GM19452 (cell line): Measurements from ENCODE around the gene IMPDH2.

Experiments used
- ATAC-seq: cut with Tn5 transposase; IDR thresholded peaks from one replicate; pipeline ENCODE4 v1.9.1; 2021; ENCODE audit not compliant: unreplicated experiment

The IMPDH2 gene

DNA sequence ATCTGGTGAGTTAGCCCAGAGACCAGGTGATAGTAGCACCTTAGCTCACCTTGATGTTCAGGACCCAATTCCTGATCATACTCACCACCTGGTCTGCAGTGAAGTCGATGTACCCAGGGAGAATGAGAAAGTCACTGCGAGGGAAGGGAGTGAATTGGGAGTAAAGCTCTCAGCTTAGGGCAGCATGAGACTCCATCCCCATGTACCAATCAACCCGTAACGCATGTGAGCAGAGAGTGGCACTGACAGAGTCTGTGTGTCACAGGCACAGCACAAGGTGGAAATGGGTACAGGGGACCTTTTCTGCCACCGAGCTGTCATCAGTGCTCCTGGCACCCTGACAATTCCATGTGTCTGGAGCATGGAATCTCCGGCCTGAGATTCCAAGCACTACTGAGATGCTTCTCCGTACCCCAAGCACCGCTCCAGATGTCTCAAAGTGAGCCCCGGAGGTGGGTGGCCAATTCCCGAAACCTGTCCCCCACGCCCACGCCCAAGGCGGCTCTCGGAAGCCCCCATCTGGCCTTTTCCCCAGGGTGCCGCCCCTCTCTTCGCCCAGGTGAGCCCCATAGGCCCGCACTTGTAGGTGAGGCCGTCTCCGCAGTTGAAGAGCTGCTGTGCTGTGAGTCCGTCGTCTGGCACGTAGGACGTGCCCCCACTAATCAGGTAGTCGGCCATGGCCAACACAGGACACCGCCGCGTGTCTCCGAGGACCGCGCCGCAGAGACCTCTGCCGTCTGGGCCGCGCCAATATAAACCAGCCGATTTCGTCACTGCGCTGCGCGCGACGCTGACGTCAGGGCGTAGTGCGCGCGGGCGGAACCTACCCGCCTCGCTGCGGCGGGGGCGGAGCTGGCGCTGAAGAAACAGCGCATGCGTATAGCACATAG lies at the start of gene IMPDH2:
Gene IMPDH2, minus strand, starts transcription at position 726 of the 890 bp plus-strand sequence. Its CDS starts 48 bp downstream, at position 678.
- peak; percentile 93 for ATAC-seq

DNA sequence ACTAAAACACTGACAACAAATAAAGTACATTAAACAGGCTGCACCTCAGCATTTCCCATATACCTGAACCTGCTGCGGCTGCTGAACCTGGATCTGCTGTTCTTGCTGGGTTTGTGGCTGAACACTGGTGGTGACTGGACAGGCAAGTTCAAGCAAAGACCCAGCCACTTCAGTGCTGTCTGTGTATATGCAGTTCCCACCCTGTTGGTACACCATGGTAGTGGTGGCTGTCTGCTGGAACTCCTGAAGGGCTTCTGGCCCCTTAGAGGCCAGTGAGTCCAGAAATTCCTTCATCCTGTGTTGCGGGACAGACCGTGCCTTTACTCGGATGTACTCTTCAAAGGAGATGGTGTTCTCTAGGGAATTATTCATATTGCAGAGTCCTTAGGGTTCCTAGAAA lies 47.4 kb upstream of the IMPDH2 start:
- ATAC-seq = no peak

DNA sequence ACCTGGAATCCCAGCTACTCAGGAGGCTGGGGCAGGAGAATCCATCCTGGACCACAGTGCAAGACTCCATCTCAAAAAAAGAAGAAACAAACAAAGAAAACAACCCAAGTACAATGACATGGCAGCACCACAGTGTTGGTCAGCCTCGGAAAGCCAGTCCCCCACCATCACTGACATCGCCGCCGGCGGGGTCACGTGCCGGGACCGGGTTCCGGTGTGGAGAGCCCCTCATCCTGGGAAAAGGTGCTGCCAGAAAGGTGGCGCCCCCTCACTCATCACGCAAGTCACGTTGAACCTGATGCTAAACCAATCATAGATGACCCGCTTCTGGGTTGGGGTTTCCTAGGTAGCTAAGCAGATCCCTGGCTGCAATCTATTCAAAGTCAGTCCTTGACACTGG lies 46.9 kb upstream of the IMPDH2 start:
- no peak for ATAC-seq

DNA sequence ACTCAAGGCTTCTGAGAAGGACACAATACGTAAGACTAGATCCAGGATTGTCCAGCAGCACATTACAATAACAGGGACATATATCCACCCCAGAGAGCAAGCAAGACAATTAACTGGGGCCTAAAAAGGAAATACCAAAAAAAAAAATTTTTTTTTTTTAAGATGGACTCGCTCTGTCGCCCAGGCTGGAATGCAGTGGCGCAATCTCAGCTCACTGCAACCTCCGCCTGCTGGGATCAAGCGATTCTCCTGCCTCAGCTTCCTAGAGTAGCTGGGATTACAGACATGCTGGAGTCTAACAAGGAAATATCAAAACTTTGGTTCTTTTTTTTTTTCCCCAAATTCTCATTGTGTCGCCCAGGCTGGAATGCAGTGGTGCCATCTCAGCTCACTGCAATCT lies 28.8 kb upstream of the IMPDH2 start:
- no peak for ATAC-seq

DNA sequence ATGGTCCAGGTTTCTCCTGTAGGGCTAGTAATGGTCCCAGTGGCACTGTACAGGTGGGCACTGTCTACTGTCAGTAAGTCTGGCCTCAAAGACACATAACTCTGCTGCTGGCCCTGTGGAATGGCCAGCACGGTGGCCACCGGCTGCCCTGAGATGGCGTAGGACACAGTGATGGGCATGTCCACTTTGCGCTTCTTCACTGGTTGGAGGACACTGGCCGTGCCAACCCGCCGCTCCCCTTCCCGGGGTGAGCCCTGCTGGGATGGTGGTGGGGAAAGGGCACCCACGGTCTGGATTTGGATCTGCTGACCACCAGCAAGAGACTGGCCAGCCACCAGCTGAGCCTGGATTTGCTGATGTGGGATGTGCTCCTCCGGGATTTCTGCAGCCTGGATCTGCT lies 28.1 kb upstream of the IMPDH2 start:
- ATAC-seq = no peak

DNA sequence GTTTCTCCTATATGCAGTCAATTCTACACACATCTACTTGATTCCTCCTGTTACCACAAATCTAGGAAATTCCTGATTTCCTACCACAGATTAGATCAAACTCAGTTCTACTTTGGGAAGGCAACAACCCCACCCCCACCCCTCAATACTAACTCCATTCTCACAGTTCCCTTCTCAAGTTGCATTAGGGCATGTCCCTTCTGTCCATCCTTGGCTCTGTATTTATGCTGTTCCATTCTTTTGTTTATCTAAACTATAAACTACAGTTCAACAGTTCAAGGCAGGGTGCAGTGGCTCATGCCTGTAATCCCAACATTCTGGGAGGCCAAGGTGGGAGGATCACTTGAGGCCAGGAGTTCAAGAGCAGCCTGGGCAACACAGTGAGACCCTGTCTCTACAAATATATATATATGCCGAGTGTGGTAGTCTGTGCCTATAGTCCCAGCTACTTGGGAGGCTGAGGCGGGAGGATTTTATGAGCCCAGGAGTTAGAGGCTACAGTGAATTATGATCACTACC lies 25.2 kb upstream of the IMPDH2 start:
- no peak for ATAC-seq

DNA sequence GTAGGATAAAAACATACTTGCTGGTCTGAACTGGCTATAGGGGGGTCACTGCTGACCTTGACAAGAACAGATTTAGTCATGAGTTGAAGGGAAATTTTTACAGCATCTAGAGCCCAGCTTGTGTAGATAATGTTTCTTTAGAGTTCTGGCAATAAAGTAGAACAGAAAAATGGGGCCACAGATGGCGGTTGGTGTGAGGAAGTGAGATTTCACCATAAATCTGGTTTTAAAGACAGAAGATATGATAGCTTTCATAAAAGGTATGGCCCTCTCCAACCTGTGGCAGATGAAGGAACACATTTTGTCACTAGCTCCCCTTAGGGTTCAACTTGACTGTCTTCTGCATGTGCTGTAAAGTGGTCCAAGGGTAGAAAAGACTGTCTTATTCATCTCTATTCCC lies 24.3 kb upstream of the IMPDH2 start:
- no peak for ATAC-seq

DNA sequence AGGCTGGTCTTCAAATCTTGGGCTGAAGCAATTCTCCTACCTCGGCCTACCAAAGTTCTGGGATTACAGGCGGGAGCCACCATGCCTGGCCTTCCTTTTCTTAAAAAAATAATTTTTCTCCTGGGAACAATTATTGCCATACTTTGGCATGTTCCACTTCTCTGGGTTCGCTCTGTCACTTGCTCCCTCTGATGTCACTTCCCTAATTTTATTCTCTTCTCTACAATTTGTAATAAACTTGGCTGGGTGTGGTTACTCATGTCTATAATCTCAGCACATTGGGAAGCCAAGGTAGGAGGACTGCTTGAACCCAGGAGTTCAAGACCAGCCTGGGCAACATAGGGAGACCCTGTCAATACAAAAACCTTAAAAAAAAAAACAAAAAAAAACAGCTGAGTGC lies 6.1 kb upstream of the IMPDH2 start:
- no peak for ATAC-seq

DNA sequence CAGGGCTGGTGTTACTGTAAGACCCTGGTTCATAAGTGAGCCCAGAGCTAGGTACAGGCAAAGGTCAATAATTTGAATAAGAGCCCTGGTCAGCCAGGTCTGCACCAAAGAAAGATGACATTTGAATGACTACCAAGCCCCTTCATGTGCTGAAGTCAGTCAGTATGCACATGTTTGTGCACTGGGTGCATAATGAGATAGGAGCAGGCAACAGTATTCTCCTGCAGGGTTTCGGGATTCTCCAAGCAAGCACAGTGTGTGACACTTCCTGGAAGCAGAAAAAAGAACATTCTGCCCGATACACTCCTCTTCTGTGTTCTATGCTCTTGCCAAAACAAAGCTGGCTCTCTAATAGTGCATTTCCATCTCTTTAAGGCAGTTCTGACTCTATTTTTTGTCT lies 5.5 kb upstream of the IMPDH2 start:
- ATAC-seq = no peak

DNA sequence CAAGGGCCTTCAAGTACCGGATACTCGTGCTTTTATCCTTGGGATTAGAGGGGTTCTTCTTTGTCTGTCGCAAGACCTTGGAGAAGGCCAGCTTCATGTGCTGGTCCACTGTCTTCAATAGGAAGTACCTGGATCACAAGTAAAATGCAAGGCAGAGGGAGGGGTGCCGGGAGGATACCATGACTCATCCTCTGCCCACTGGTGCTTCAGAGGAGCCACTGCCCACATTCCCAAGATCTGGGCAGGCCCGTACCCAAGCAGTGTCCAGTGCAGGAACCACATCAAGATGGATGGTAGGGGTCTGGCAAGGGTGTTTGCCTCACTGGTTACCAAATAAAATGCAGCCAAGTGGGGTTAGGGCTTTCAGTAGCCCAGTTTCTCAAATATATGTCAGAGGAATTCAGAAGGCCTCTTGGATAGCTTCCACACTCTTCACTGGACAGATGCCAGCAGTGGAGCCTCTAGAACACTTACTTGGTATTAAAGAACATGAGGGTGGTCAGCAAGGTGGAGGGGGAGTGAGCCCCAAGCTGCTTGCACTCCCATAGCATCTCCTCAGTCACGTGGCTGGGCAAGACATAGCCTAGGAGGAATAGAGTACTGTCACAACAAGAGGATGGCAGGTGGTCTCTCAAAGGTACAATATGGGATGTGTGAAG lies 3.6 kb upstream of the IMPDH2 start:
- no peak for ATAC-seq

DNA sequence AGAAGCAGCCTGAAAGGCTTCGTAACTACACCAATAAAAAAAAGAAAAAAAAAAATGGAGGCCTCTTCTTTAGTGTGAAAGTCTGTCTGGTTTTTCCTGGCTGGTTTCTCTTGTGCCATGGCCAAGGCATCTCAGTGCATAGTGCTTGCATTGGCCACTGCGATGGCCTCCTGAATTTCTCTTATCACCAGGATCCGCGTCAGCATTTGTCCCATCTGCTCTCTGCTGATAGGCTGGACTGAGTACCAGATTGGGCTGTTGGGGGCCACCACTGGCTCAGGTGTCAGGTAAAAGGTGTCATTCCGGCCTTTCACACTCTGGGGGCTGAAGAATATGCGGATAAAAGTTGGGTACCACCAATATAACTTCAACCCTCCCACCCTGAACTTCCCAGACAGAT lies 1.1 kb upstream of the IMPDH2 start:
- ATAC-seq = no peak

DNA sequence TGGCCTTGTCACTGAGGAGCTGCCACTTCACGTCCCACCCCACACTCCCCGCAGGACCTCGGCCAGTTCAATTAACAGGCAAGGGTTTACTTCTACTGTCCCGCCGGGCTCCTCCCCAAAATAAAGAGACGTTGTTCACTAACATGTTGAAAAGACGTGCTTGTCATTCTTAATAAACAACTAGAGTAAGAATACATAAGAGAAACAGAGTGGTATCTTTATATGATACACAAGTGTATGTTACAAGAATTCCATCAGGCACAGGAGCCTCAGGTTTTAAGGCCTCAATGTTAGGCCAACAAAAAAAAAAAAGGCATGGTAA lies 326 bp upstream of the IMPDH2 start:
- ATAC-seq = no peak

DNA sequence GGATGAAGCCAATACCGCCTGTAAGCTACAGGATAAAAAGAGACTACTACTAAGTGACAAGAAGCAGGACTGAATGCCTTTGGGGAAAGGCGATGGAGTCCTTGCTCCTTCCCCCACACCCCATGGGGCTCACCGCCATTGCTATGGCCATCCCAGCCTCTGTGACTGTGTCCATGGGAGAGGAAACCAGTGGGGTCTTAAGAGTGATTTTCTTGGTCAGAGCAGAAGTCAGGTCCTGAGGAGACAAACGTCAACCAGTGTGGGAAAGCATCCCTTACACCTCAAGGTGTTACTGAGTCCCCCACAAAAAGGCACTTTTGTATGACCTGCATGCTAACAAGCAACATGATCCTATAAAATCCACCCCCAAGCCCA lies 913 bp downstream of the IMPDH2 start:
- ATAC-seq = no peak

DNA sequence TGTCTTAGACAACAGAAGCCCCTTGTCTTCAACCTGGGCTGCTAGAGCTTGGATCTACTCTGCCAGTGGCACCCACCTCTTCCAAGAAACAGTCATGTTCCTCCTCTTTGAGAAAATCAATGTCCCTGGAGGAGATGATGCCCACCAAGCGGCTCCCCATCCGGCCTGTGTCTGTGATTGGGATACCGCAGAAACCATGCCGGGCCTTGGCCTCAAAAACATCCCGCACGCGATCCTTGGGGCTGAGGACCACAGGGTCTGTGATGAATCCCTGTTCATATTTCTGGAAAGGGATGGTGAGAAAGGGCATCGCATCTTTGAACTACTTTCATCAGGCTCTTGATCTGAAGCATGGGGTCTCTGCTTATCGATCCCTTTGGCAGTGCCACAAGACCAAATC lies 1.6 kb downstream of the IMPDH2 start:
- no peak for ATAC-seq

DNA sequence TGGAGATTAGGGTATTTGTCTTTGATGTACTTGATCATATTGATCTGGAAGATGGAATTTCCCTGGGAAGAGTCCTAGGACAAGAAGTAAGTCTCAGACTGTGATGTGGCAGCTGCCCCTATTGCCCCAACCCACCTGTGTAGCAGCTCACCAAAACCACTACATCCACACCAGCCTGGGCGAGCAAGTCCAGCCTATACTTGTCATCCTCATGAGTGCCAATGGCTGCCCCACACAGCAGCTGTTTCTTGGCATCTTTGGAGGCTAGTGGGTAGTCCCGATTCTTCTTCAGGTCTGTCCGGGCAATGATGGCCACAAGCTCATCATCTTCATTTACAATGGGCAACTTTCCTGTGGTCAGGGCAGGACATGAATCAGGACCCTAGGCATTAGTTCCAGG lies 2.7 kb downstream of the IMPDH2 start:
- no peak for ATAC-seq

DNA sequence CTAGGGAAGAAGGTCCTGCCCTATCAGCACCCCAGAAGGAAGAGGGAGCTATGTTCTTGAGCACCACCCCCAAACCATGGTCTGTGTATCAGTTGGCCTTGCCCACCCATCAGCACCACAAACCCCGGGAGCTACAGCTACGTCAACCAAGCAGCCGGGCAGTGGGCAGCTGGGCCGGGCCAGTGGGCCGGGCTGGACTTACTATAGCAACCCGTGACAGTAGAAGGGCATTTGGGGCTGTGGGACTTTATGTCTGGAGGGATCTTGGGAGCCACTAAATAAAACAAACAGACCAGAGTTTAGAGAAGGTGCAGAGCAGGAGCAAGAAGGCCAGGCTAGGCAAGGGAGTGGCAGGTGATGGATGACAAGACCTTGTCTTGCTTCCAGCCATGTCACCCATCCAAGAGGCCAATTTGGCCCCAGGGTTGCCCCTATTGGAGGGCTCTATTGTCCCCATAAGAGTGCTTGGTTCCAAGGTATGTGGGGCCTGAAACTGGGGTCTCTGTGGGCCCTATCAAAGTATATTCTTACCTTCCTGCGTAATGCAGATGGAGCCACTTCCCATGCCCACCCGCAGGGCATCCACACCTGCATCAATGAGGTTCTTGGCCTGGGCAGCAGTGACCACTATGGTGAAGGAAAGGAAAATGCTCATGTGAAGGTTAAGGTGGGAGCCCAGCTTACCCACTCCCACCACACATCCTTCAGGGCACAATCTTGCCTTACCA lies 3.2 kb downstream of the IMPDH2 start:
- no peak for ATAC-seq

DNA sequence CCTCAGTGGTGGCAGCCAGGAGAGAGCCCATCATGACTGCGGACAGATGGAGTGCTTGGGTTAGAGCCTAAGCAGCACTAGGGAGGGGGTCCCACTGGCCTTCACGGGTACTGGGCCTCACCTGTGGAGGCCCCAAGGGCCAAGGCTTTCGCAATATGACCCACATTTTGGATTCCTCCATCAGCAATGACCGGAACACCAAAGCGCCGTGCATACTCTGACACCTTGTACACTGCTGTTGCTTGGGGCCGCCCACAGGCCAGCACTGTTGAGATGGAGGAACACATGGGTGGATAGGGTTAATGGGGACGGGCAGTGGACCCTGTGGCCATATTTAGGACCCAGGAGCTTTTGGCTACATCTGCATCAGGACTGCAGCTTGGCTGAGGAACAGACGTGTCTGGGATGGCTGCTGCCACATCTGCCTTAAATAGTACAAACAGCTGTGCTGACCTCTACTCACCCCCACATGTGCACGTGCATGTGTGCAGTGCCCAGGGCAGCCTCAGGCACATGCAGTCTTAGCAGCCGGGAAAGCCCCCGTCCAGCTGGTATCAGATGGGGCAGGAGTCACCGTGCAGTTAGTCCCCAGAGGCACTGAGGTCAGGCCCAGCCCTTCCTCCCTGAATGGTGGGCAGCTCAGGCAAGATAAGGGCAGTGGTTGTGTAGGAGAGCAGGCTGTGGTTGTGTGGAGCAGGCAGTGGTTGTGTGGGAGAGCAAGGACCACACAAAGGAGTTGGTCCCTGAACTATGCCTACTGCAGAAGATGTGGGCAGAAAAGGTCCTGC lies 4.0 kb downstream of the IMPDH2 start:
- no peak for ATAC-seq

DNA sequence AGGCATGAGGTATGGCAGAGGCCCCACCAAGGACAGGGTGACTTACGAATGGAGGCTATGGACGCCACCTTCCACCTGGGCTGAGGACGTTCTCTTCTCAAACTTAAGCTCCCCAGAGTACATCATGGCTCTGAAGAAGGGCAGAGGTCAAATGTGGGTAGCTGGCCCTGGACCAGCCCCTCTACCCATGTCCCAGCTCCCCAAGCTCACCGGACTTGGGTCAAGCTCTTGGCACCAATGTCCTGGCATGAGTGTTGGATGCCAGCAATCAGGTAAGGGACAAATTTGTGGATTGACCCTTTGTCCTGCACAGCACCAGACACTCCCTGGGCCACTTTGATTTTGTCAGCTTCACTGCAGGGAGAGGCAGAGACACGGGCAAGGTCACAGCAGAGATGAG lies 4.7 kb downstream of the IMPDH2 start:
- no peak for ATAC-seq

DNA sequence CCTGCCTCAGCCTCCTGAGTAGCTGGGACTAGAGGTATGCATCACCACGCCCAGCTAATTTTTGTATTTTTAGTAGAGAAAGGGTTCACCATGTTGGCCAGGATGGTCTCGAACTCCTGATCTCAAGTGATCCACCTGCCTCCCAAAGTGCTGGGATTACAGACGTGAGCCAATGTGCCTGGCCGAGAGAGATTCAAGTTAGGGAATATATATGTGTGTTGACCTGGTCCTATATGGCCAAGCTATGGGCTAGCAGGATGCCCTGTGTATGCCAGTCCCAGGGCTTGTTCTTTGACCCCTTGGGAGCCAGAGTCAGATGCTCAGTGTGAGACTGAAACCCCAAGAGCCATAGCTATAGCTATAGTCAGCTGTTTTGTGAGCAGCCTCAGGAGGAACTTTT lies 5.4 kb downstream of the IMPDH2 start:
- no peak for ATAC-seq

DNA sequence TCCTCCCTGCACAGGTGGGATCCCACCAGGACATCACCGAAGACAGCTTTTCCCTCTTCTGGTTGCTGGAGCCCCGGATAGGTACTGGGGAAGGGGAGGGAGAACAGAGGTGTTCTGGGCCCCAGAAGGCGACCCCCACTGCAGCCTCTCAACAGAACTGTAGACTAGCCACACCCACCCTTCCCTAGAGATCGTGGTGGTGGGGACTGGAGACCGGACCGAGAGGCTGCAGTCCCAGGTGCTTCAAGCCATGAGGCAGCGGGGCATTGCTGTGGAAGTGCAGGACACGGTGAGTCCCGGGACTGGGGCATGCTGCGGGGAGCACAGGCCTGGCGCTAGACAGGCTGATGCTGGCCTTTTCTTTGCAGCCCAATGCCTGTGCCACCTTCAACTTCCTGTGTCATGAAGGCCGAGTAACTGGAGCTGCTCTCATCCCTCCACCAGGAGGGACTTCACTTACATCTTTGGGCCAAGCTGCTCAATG lies 6.5 kb downstream of the IMPDH2 start:
- no peak for ATAC-seq
